Midbrain (tissue), 1 donor: ENCODE measurements around the gene TFCP2L1.
"Not testable (repeated sequence)": the region's sequence is repeated elsewhere in the genome, so short reads cannot be mapped to it uniquely, and the experiment has no call there.

Source experiments
- DNase-seq: peaks from one replicate; lab custom pipeline; 2025; lab: John Stamatoyannopoulos, UW

Gene TFCP2L1

GRCh38 chr2:121242175-121242875 is 42.7 kb downstream of the TFCP2L1 start:
- DNase-seq, result no peak

DNA sequence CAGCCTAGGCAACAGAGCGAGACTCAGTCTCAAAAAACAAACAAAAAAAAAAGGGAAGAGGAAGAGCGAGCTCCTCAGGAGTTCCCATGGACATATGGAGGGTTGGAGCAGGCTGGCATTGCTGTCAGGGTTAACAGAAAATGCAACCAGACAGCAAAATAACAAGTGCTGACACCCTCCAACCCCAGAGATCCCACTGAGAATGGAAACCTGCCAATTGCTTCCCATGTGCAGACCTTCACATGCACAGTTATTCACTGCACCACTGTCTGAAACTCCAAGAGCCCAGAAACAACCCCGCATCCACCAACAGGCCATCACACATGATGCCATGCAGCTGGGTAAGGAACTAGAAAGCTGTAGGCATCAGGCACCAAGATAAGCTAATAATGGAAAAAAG is 43.5 kb downstream of the TFCP2L1 start:
- DNase-seq, result no peak

- DNase-seq, result no peak
These were observed 44.6 kb downstream of the TFCP2L1 start for GRCh38 chr2:121240436-121240835.

DNA sequence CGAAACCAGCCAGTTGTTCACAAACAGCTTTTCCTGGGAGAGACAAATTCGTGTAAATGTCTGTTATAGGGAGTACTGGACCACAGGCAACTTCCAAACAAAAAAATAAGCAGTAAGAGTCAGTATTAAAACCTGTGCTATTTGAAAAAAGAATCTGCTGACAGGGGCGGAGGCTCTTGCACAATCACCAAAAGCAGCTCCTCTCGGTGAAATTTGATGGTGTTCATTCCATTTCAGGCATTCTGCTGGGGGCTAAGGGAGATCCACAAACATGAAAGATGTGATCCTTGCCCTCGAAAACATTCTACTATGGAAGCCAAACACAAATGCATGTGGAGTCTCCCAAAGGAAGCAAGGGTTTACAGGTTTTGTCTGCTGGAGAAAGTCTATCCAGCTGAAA is 45.0 kb downstream of the TFCP2L1 start:
- DNase-seq, result no peak

- DNase-seq, result no peak
These were observed 45.5 kb downstream of the TFCP2L1 start for GRCh38 chr2:121239471-121239870.

DNA sequence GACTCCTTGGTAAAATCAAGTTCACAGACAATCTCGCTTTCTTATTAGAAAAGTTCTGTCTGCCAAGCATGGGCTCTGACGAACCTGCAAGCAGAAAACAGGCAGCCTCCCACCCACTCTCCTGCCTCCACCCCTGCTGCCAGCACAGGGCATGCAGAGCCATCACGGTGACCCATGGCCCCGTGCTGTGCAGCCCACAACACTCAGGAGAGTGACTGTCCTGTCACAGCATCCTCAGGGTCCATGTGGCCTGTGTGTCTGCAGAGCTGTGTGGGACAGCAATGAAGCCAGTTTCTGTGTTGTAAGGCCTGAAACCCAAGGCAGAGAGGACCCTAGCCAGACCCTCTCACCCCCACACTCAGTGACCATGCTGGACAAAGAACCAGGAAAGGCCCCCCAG is 46.2 kb downstream of the TFCP2L1 start:
- DNase-seq, result no peak

GRCh38 chr2:121237980-121238665 is 46.9 kb downstream of the TFCP2L1 start:
- DNase-seq, result no peak

GRCh38 chr2:121237336-121237979 is 47.5 kb downstream of the TFCP2L1 start:
- no peak for DNase-seq

- no peak for DNase-seq
These were observed 48.3 kb downstream of the TFCP2L1 start for GRCh38 chr2:121236650-121237180.

GRCh38 chr2:121236101-121236640 is 48.8 kb downstream of the TFCP2L1 start:
- no peak for DNase-seq

- no peak for DNase-seq
These were observed 49.5 kb downstream of the TFCP2L1 start for GRCh38 chr2:121235542-121235941.

GRCh38 chr2:121234791-121235190 is 50.2 kb downstream of the TFCP2L1 start:
- DNase-seq, result no peak

DNA sequence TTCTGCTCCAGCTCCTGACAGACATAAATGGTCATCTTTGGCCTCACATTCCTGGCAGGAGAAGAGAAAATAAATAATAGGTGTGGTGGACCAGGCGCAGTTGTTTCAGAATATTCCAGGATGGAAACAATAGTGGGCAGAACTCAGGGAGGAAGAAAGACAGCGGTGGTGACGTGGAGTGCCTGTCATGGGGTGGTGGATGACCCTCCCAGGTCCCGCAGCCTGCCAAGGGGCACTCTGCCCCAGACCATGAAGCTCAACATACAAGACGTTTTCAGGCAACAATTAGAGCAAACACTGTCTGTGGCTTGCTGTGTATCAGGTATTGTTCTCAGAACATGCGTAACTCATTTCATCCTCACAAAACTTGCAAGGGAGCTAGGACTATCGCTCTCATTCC is 50.9 kb downstream of the TFCP2L1 start:
- no peak for DNase-seq

- DNase-seq, result no peak
These were observed 51.4 kb downstream of the TFCP2L1 start for GRCh38 chr2:121233486-121234110.

- DNase-seq, result no peak
These were observed 52.3 kb downstream of the TFCP2L1 start for GRCh38 chr2:121232626-121233265.

DNA sequence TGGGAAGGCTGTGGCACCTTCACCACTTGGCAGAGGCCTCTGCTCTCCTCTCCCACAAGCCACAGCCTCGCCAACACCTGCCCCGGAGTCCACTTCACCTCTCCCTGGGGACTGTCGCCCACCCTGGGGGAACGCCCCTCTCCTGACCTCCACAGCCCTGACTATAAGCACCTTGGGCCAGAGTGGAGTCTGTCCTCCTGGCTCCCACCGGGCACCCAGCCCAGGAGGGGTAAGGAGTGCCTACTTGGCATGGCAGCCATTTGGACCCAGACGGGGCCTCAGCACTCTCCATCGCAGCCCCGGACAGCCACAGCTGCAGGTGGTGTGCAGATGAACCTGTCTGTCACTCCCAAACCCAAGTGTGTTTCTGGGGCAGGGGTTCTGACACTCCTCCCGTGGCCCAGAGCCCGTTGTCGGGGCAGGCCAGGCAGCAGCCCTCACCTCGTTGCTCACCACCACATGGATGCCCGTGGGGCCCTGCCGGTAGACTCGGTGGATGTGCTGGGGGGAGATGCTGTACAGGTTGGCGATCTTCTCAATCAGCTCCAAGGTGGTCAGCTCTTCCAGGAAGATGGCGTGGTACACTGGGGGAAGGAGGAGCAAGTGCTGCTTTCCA is 53.5 kb downstream of the TFCP2L1 start:
- no peak for DNase-seq

- DNase-seq, result no peak
These were observed 56.5 kb downstream of the TFCP2L1 start for GRCh38 chr2:121228521-121228920.

DNA sequence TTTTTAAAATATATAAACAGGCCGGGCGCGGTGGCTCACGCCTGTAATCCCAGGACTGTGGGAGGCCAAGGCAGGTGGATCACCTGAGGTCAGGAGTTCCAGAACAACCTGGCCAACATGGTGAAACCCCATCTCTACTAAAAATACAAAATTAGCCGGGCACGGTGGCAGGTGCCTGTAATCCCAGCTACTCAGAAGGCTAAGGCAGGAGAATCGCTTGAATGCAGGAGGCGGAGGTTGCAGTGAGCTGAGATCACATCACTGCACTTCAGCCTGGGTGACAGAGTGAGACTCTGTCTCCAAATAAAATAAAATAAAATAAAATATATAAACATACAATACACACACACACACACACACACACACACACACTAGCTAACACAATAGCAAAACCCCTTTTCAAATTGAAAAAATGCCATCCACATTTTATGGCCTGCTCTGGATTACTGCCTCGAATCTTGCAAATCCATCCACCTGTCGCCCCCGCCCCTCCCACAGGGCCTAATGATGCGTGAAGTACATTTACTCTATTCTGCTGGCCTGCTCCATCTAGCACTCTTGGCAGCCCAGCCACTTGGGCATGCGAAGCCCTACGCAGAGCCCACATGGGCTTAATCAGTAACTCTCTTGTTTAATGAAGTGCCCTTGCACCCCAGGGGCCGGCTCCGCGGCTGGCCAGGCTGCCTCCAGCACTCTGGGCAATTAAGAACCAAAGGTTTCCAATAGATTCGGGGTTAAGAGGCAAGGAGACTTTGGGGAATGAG is 57.4 kb downstream of the TFCP2L1 start:
- DNase-seq, result peak; percentile 38

- DNase-seq, result not testable (repeated sequence)
These were observed 59.3 kb downstream of the TFCP2L1 start for GRCh38 chr2:121225681-121226080.

- no peak for DNase-seq
These were observed 64.0 kb downstream of the TFCP2L1 start for GRCh38 chr2:121220995-121221394.
